Kidney (tissue), 14 donors: ENCODE results near the gene ZNF160. TPM values are rescaled to one million over a fixed set of nuclear protein-coding genes. Genes with fewer than 3 reads are reported as not detected.

Experiments
- DNase-seq, 5 donors: peaks; one replicate each; pipeline ENCODE4 v3.0.0-alpha.2; 2013 to 2020
- FAIRE-seq: peaks from 2 replicates; lab custom pipeline; 2012; peaks lifted over from hg19 to GRCh38; lab: Jason Lieb, UNC
- H3K27ac ChIP-seq, 2 donors: one replicate each; pipeline ENCODE4 v1.7.0; 2013; ENCODE audit warnings: low read depth in 2 of 2, low read length in 2 of 2, inconsistent platforms in 1 of 2
- H3K27me3 ChIP-seq: one replicate; pipeline ENCODE4 v1.7.1; 2013; ENCODE audit warnings: low read length, inconsistent platforms; ENCODE audit not compliant: control insufficient read depth, insufficient read depth
- H3K36me3 ChIP-seq, 3 donors: one replicate each; pipeline versions ENCODE4 v1.7.0 to v1.7.1; 2013; ENCODE audit warnings: low read length in 3 of 3, control low read depth in 1 of 3, inconsistent platforms in 1 of 3; ENCODE audit not compliant: insufficient read depth in 3 of 3, control insufficient read depth in 2 of 3
- H3K4me1 ChIP-seq, 3 donors: one replicate each; pipeline versions ENCODE4 v1.7.0 to v1.7.1; 2013; ENCODE audit warnings: low read length in 3 of 3, inconsistent platforms in 1 of 3, low read depth in 1 of 3; ENCODE audit not compliant: control insufficient read depth in 2 of 3, insufficient read depth in 2 of 3
- H3K4me3 ChIP-seq, 3 donors: one replicate each; pipeline versions ENCODE4 v1.7.0 to v1.8.1; 2013; ENCODE audit warnings: low read length in 3 of 3, control low read depth in 1 of 3, inconsistent platforms in 1 of 3
- H3K9ac ChIP-seq, 3 donors: one replicate each; pipeline versions ENCODE4 v1.7.0 to v1.7.1; 2013; ENCODE audit warnings: low read length in 3 of 3, control low read depth in 1 of 3, inconsistent platforms in 1 of 3
- H3K9me3 ChIP-seq, 3 donors: one replicate each; pipeline versions ENCODE4 v1.7.0 to v1.7.1; 2013; ENCODE audit warnings: low read length in 3 of 3, control low read depth in 1 of 3, inconsistent platforms in 1 of 3; ENCODE audit not compliant: control insufficient read depth in 2 of 3, insufficient read depth in 1 of 3
- CTCF ChIP-seq: IDR thresholded peaks from 3 replicates; pipeline ENCODE4 v1.5.1; 2012; ENCODE audit warnings: mild to moderate bottlenecking, moderate library complexity, borderline replicate concordance; ENCODE audit not compliant: insufficient read depth; ENCODE audit errors: extremely low read depth
- intact Hi-C: fragments of 100-400 bp; cut with DNase I; formaldehyde crosslinking; loops from one replicate; pipeline ENCODE4 v1.11.1; 2022
- polyA plus RNA-seq: library from polyadenylated mRNA; stranded (reverse); fragments of 350-450 nt; fragmentation: Illumina TruSeq; extraction: RNeasy Lipid Tissue Mini Kit (QIAGEN cat#74804); gene quantifications from one replicate; pipeline ENCODE4 v1.2.3, GENCODE V29; 2014; ENCODE audit warnings: low read depth, low replicate concordance; ENCODE audit not compliant: insufficient read depth
- total RNA-seq: library from RNA; stranded (reverse); fragmentation: NEBNext Ultra II Directional; extraction: Animal tissue kit (Norgen Biotek cat#: 25700); gene quantifications from one replicate; pipeline ENCODE4 v1.2.1, GENCODE V29; 2021
- donor health status: control.
- donor health status: control.
- donor health status: control.
- donor health status: control.
- donor health status: control.
- donor health status: DM: yes; HTN: yes; CAD: no.
- donor health status: Normal renal cell carcinoma (clear cell type).

ZNF160 gene
- total and polyA plus RNA-seq, 2 donors from 2014 or later, result 9.5 to 38.2 TPM

- FAIRE-seq (no peak), DNase-seq (no peak)
- Histone ChIP-seq H3K9ac (no peak overlapping the region), H3K36me3 (no peaks in the 10 kb centered on the region), H3K4me1 (no peaks in the 10 kb centered on the region), H3K9me3 (peaks cover 1 to 4% (median 2%) of the 10 kb centered on the region in 3 donors), H3K27ac (no peak overlapping the region), H3K4me3 (no peak overlapping the region), H3K27me3 (no peaks in the 10 kb centered on the region)
- no peak for TF ChIP-seq CTCF
- intact Hi-C loops, result no loop called here
Measured at GRCh38 chr19:53019684-53020083, 83.5 kb downstream of the ZNF160 start.

Other genes starting within 250 kb of the ZNF160 start
- gene ZNF468, start 245.8 kb downstream of the ZNF160 start, total RNA-seq, result 21.1 TPM
- 10.2 TPM for gene ZNF468, start 245.8 kb downstream of the ZNF160 start, polyA plus RNA-seq
- gene ZNF320, start 205.8 kb downstream of the ZNF160 start, total RNA-seq, result 25.8 TPM
- 3.2 TPM for gene ZNF320, start 205.8 kb downstream of the ZNF160 start, polyA plus RNA-seq
- 22.6 TPM for gene ZNF888, start 180.0 kb downstream of the ZNF160 start, total RNA-seq
- 3.4 TPM for gene ZNF888, start 180.0 kb downstream of the ZNF160 start, polyA plus RNA-seq
- gene ZNF816, start 140.5 kb downstream of the ZNF160 start, total RNA-seq, result 16.6 TPM
- 4.4 TPM for gene ZNF816, start 140.5 kb downstream of the ZNF160 start, polyA plus RNA-seq
- gene ERVV-1, start 89.5 kb downstream of the ZNF160 start, total RNA-seq, result not detected
- gene ERVV-1, start 89.5 kb downstream of the ZNF160 start, polyA plus RNA-seq, result not detected
- not detected for gene ERVV-2, start 58.7 kb downstream of the ZNF160 start, total RNA-seq
- gene ERVV-2, start 58.7 kb downstream of the ZNF160 start, polyA plus RNA-seq, result not detected
- gene ZNF415, start 29.5 kb upstream of the ZNF160 start, total RNA-seq, result 12.0 TPM
- gene ZNF415, start 29.5 kb upstream of the ZNF160 start, polyA plus RNA-seq, result 8.8 TPM
- 17.6 TPM for gene ZNF347, start 55.6 kb upstream of the ZNF160 start, total RNA-seq
- gene ZNF347, start 55.6 kb upstream of the ZNF160 start, polyA plus RNA-seq, result 2.3 TPM
- gene ZNF665, start 89.9 kb upstream of the ZNF160 start, total RNA-seq, result 5.4 TPM
- gene ZNF665, start 89.9 kb upstream of the ZNF160 start, polyA plus RNA-seq, result 2.2 TPM
- gene ZNF677, start 151.5 kb upstream of the ZNF160 start, total RNA-seq, result 24.3 TPM
- gene ZNF677, start 151.5 kb upstream of the ZNF160 start, polyA plus RNA-seq, result 6.5 TPM
- gene VN1R2, start 154.9 kb upstream of the ZNF160 start, total RNA-seq, result not detected
- gene VN1R2, start 154.9 kb upstream of the ZNF160 start, polyA plus RNA-seq, result not detected
- not detected for gene VN1R4, start 164.3 kb upstream of the ZNF160 start, total RNA-seq
- not detected for gene VN1R4, start 164.3 kb upstream of the ZNF160 start, polyA plus RNA-seq
- gene ZNF845, start 230.3 kb upstream of the ZNF160 start, total RNA-seq, result 9.2 TPM
- gene ZNF845, start 230.3 kb upstream of the ZNF160 start, polyA plus RNA-seq, result 1.9 TPM